ENCODE measurements around the gene GLI3. TPM values are rescaled to one million over a fixed set of nuclear protein-coding genes. Genes with fewer than 3 reads are reported as not detected.

GLI3 gene
- total and polyA plus RNA-seq, 10 of the 15 experiments (the other 5 are each of a cell fraction or from before 2014, with no cell fraction given) = 0.01 TPM; not detected in 8

DNA sequence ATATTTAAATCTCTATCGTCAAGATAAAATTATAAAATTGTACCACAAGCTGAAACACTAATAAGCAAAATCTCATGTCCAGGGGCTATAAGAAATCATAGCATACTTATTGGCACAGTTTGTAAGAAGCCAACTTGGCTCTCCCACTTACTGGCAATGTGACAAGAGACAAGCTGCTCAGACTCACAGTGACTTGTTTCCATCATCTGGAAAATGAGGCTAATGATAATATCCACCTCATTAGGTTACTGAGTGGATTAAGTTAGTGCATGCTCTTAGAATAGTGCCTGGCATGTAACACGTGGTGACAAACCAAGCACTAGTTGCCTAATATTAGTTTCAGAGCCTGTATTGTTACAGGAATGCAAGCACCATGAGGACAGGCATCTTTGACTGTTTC is 234.4 kb downstream of the GLI3 start (continued):
- TF ChIP-seq, protein P1, sequence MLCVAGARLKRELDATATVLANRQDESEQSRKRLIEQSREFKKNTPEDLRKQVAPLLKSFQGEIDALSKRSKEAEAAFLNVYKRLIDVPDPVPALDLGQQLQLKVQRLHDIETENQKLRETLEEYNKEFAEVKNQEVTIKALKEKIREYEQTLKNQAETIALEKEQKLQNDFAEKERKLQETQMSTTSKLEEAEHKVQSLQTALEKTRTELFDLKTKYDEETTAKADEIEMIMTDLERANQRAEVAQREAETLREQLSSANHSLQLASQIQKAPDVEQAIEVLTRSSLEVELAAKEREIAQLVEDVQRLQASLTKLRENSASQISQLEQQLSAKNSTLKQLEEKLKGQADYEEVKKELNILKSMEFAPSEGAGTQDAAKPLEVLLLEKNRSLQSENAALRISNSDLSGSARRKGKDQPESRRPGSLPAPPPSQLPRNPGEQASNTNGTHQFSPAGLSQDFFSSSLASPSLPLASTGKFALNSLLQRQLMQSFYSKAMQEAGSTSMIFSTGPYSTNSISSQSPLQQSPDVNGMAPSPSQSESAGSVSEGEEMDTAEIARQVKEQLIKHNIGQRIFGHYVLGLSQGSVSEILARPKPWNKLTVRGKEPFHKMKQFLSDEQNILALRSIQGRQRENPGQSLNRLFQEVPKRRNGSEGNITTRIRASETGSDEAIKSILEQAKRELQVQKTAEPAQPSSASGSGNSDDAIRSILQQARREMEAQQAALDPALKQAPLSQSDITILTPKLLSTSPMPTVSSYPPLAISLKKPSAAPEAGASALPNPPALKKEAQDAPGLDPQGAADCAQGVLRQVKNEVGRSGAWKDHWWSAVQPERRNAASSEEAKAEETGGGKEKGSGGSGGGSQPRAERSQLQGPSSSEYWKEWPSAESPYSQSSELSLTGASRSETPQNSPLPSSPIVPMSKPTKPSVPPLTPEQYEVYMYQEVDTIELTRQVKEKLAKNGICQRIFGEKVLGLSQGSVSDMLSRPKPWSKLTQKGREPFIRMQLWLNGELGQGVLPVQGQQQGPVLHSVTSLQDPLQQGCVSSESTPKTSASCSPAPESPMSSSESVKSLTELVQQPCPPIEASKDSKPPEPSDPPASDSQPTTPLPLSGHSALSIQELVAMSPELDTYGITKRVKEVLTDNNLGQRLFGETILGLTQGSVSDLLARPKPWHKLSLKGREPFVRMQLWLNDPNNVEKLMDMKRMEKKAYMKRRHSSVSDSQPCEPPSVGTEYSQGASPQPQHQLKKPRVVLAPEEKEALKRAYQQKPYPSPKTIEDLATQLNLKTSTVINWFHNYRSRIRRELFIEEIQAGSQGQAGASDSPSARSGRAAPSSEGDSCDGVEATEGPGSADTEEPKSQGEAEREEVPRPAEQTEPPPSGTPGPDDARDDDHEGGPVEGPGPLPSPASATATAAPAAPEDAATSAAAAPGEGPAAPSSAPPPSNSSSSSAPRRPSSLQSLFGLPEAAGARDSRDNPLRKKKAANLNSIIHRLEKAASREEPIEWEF (IDR thresholded peaks at IDR 0.05; ENCODE audit: insufficient replicate concordance, low read depth, low read length) = no peak
- TF ChIP-seq, protein P2, sequence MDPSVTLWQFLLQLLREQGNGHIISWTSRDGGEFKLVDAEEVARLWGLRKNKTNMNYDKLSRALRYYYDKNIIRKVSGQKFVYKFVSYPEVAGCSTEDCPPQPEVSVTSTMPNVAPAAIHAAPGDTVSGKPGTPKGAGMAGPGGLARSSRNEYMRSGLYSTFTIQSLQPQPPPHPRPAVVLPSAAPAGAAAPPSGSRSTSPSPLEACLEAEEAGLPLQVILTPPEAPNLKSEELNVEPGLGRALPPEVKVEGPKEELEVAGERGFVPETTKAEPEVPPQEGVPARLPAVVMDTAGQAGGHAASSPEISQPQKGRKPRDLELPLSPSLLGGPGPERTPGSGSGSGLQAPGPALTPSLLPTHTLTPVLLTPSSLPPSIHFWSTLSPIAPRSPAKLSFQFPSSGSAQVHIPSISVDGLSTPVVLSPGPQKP (IDR thresholded peaks at IDR 0.05; ENCODE audit: low read depth, low read length) = no peak
- TF ChIP-seq ZZZ3 (IDR thresholded peaks at IDR 0.05; ENCODE audit: control insufficient read depth, insufficient read length, low read depth) (no peak), NR2C2 (IDR thresholded peaks at IDR 0.05; ENCODE audit: borderline replicate concordance, control insufficient read depth, insufficient read length, low read depth) (no peak)

DNA sequence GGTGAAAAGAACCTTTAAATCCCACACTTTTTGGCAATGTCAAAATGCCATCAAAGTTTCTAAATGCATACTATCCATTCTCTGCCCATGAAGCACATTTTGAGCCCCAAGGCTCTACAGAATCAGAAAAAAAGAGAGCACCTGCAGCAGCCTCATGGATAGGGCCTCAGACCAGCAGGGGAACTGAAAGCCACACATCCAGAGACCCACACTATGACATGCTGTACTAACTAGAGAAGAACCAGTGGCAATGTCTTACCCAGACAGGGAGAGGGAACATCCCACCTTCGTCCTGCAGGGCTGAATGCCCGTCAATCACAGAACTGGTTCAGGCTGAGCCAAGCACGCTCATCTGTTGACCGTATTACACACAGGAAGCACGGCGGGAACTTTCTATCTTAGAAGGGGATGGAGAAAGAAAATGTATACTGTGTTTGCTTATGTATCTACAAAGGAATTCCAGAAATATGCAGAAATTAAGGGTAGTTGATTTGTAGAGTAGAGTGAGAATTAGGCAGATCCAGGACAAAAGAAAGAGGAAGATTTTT is 237.2 kb downstream of the GLI3 start:
- Histone ChIP-seq H3K36me3 (ENCODE audit: control insufficient read depth in 2 of 2, insufficient read depth in 2 of 2, low read length in 1 of 2) (no peaks in the 10 kb centered on the region), H2AFZ (ENCODE audit: control insufficient read depth, low read depth, low read length) (no peak overlapping the region), H3K4me1 (ENCODE audit: control insufficient read depth, insufficient read depth, low read length) (no peaks in the 10 kb centered on the region), H3K9me3 (replicated peaks; ENCODE audit: control insufficient read depth, insufficient read depth, low read length) (no peaks in the 10 kb centered on the region), H3K79me2 (ENCODE audit: control insufficient read depth, insufficient read depth, low read length) (no peaks in the 10 kb centered on the region), H3K27ac (ENCODE audit: control insufficient read depth, insufficient read depth) (no peak overlapping the region), H3K4me3 (no peak overlapping the region), H3K4me2 (ENCODE audit: control insufficient read depth, insufficient read depth) (no peak overlapping the region), H3K27me3 (replicated peaks in 1 of 2; ENCODE audit: control insufficient read depth in 2 of 2, insufficient read depth in 2 of 2, low read length in 1 of 2) (no peaks in the 10 kb centered on the region), H4K20me1 (ENCODE audit: control insufficient read depth, insufficient read depth) (no peaks in the 10 kb centered on the region), H3K9ac (ENCODE audit: control insufficient read depth, insufficient read depth, low read length) (no peak overlapping the region)
- DNase-seq (ENCODE audit: low read depth, low spot score) (no peak), ATAC-seq (no peak), FAIRE-seq (no peak)
- in situ Hi-C loops (cut with MboI) = no loop called here
- ChIA-PET RAD21 (ENCODE audit: unreplicated experiment) (no interaction called here), POLR2A (no interaction called here), SMC1A (ENCODE audit: uncharacterized antibody, unreplicated experiment) (no interaction called here), CTCF (interaction anchor here (1.7 kb wide), 1 partner anchor 21 kb away, joined by 4 read pairs; no protein-coding TSS in a partner anchor)
- WGBS (ENCODE audit: insufficient coverage, insufficient replicate concordance, low lambda C conversion rate, missing lambda C conversion rate) = 21% methylated on average over 6 of the region's 6 CpGs
- BruUV-seq (replicated peaks) = no TSS peak
- intact Hi-C loops (cut with micrococcal nuclease; ENCODE audit: unreplicated experiment) = no loop called here
- no peak for TF ChIP-seq SP1 (IDR thresholded peaks at IDR 0.05; ENCODE audit: low read depth, low read length)
- TF ChIP-seq, protein P3, sequence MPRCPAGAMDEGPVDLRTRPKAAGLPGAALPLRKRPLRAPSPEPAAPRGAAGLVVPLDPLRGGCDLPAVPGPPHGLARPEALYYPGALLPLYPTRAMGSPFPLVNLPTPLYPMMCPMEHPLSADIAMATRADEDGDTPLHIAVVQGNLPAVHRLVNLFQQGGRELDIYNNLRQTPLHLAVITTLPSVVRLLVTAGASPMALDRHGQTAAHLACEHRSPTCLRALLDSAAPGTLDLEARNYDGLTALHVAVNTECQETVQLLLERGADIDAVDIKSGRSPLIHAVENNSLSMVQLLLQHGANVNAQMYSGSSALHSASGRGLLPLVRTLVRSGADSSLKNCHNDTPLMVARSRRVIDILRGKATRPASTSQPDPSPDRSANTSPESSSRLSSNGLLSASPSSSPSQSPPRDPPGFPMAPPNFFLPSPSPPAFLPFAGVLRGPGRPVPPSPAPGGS (IDR thresholded peaks at IDR 0.05; ENCODE audit: borderline replicate concordance, insufficient read depth, low read depth, low read length, poor library complexity, severe bottlenecking) = no peak
- no peak for TF ChIP-seq KLF5 (IDR thresholded peaks at IDR 0.05; ENCODE audit: partially characterized antibody)
- no peak for TF ChIP-seq MYB (IDR thresholded peaks at IDR 0.05; ENCODE audit: borderline replicate concordance, low read depth, low read length)
- TF ChIP-seq SIX5 (IDR thresholded peaks at IDR 0.05; ENCODE audit: low read depth, low read length, severe bottlenecking) = no peak
- TF ChIP-seq, protein P4, sequence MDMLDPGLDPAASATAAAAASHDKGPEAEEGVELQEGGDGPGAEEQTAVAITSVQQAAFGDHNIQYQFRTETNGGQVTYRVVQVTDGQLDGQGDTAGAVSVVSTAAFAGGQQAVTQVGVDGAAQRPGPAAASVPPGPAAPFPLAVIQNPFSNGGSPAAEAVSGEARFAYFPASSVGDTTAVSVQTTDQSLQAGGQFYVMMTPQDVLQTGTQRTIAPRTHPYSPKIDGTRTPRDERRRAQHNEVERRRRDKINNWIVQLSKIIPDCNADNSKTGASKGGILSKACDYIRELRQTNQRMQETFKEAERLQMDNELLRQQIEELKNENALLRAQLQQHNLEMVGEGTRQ (IDR thresholded peaks at IDR 0.05; ENCODE audit: borderline replicate concordance, low read depth, low read length) = no peak
- no peak for TF ChIP-seq KDM1A (IDR thresholded peaks at IDR 0.05; ENCODE audit: borderline replicate concordance)
- TF ChIP-seq, protein P5, sequence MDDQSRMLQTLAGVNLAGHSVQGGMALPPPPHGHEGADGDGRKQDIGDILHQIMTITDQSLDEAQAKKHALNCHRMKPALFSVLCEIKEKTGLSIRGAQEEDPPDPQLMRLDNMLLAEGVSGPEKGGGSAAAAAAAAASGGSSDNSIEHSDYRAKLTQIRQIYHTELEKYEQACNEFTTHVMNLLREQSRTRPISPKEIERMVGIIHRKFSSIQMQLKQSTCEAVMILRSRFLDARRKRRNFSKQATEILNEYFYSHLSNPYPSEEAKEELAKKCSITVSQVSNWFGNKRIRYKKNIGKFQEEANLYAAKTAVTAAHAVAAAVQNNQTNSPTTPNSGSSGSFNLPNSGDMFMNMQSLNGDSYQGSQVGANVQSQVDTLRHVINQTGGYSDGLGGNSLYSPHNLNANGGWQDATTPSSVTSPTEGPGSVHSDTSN (IDR thresholded peaks at IDR 0.05; ENCODE audit: insufficient replicate concordance, low read depth, low read length) = no peak

Measured in GM12878 (cell line).